ENCODE data around the gene CBX8.

Gene CBX8

DNA sequence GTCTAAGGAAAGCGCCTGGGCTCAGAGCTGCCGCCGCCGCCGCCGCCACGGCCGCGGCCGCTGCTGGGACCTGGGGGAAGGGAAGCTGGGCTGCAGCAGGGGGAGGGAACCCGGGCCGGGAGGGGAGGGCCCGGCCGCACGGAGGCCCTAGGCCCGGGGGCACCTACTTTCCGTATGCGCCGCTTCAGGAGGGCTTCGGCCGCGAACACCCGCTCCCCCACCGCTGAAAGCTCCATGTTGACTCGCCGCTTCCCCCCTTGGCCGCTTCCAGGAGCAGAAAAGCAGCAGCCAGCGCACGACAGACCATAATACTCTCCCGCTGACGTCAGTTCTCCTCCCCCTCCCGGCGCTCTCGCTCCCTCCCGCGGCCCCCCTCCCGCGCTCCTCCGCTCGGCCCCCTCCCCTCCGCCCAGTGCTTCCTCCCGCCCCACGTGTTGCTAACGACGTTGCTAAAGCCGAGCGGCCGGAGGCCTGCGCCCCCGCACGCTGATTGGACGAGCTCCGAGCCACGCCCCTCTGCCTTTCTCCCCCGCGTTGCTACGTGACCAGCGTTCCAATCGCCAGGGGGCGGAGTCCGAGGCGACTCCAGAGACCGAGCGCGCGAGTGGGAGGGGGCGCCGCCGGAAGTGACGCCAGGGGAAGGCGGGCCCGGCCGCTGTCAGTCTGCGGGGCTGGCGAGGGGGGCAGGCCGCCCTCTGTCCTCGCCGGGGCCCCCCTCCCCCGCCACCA is at the start of gene CBX8:
Gene CBX8 (minus strand): TSS at position 315 of the 729 bp plus-strand sequence. CDS start 79 bp downstream, at position 236.
- peak; percentile 100 for DNase-seq

DNA sequence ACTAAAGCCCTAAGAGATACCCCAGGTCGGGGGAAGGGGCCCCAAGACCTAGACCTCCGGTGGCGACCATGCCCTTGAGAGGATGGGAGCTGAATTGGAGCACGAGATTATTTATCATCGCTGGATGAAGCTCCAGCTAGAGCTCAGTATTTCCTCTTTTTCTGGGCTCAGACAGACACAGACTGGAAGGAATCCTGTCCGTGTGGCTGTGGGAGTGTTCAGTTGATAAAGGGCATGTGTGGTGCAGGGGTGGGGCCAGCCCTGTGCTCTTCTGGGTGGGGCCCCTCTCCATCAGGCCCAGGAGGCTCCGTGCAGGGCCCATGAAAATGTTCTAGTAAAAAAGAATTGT is 48.7 kb upstream of the CBX8 start:
- DNase-seq = no peak

DNA sequence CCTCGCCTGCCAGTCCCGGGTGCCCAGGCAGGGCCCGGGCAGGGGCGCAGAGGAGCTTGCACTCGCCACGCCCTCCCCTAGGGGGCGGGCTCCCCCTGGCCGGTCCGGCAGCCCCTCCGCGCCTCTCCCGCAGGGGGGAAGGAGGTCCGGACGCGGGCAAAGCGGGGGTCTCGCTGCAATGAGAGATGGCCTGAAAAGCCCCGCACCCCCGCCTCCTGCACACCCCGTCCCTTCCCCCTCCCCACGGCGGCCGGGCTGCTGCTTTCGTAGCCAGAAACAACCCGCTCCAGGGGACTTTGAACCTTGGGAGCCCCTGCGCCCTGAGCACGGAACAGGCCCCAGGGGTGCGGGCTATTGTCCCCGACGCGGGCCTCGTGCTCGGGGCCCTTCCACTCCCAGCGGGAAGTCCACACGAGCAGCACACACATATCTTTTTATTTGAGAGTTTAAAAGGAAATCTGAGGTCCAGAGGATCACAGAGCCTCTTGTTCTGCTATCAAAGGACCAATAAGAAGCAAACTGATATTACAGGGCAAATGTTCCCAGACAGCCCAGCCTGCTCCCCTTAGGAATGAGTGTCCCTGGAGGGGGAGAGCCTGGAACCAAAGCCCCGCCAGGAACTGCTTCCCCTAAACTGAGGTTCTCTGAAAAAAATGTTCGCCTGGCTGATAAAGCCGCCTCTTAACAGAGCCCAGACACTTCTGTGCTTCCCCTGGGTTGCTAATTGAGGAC is 48.2 kb upstream of the CBX8 start:
- DNase-seq = peak; percentile 41 to 49 (median 47)

DNA sequence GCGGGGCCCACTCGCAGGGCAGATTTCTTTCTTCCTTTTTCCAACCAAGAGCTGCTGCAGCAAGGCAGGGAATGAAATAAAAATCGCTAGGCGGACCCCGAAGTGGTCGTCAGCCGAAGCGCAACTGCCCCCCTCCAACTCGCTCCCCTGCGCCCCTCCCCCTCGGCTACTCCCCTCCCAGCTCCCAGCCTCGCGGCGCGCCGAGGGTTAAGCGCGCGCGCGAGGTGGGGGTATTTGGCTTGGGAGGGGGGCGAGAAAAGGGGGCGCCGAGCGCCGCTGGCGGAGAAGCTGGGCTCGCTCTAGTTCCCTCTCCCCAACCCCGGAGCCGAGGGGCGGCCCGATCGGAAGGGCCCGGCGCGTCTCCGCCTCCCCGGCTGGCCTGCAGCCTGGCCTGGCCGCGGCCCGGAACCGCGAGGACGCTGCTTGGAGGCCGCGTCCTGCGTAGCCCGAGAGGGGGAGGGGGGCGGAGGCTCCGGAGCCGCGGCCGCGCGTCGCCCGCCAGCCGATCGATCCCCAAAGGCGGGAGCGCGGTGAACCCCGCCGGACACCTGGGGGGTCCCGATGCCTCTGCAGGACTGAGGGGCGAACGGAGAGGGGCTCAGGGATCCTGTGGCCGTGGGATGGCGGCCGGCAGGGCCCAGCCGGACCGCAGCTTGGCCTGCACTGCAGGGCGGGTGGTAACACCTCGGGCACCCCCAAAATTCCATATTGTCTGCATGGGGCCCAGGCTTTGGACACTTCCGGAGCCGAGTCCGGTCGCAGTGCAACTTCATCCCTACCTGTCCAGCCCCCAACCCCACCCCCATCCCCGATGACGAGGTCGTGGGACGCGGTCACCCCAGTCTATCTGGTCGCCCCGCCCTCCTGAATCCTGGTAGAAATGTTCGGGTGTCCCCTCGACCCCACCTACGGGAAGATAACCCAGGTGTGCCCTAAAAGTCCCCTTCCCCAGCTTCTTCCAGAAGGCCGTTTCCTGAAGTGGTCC is 47.2 kb upstream of the CBX8 start:
- DNase-seq = peak; percentile 39 to 65 (median 59)

DNA sequence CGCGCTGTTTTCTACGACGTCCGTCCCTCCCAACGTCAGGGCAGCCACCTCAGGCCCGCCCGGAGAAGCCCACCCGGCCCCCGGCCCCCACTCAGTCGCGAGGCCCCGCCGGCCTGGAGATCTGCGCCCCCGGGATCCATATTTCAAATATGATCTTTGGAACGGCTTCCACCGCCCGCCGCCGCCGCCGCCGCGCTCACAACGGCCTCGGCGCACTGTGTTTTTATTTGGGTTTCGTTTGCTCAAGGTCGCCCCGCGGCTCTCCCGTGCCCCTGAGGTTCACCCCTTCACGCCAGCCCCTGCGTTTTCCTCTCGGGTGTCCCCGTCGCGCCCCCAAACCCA is 46.6 kb upstream of the CBX8 start:
- peak in 1 of 3 experiments; percentile 45 for DNase-seq

DNA sequence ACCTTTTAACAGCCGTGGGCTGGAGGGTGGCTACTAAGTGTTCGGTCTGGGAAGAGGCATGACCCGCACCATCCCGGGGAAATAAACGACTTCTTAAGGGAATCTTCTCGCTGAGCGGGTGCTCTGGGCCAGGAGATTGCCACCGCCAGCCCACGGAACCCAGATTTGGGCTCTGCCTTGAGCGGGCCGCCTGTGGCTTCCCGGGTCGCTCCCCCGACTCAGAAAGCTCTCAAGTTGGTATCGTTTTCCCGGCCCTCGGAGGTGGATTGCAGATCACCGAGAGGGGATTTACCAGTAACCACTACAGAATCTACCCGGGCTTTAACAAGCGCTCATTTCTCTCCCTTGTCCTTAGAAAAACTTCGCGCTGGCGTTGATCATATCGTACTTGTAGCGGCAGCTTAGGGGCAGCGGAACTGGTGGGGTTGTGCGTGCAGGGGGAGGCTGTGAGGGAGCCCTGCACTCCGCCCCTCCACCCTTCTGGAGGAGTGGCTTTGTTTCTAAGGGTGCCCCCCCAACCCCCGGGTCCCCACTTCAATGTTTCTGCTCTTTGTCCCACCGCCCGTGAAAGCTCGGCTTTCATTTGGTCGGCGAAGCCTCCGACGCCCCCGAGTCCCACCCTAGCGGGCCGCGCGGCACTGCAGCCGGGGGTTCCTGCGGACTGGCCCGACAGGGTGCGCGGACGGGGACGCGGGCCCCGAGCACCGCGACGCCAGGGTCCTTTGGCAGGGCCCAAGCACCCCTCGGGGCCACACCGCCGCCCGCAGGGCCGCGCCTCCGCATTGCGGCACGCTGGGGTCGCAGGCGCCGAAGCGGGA is 46.0 kb upstream of the CBX8 start:
- DNase-seq = peak in 2 of 3 experiments; percentile 43 to 48

DNA sequence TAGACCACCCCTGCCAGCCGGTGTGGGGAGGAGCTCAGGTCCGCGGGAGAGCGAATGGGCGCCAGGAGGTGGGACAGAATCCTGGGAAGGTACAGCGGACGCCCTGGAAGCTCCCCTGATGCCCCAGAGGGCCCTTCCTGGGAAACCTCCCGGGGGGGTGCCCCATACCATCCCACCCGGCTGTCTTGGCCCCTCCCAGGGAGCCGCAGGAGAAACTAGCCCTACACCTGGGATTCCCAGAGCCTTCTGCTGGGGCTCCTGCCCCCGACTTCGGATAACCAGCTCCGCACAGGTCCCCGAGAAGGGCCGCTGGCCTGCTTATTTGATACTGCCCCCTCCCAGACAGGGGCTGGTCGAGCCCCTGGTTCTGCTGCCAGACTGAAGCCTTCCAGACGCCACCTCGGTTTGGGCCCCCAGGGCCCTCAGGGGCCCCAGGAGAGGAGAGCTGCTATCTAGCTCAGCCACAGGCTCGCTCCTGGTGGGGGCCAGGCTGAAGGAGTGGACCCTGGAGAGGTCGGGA is 45.3 kb upstream of the CBX8 start:
- DNase-seq = peak in 1 of 3 experiments; percentile 17

DNA sequence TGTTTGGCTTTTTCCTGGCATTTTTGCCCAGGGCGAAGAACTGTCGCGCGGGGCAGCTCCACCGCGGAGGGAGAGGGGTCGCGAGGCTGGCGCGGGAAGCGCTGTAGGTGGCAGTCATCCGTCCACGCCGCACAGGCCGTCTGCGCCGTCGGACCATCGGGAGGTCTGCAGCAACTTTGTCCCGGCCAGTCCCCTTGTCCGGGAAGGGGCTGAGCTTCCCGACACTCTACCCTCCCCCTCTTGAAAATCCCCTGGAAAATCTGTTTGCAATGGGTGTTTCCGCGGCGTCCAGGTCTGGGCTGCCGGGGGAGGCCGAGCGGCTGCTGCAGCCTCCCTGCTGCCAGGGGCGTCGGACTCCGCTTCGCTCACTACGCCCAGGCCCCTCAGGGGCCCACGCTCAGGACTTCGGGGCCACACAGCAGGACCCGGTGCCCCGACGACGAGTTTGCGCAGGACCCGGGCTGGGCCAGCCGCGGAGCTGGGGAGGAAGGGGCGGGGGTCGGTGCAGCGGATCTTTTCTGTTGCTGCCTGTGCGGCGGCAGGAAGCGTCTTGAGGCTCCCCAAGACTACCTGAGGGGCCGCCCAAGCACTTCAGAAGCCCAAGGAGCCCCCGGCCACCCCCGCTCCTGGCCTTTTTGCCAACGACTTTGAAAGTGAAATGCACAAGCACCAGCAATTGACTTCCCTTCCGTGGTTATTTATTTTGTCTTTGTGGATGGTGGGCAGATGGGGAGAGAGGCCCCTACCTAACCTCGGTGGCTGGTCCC is 44.7 kb upstream of the CBX8 start:
- no peak for DNase-seq

DNA sequence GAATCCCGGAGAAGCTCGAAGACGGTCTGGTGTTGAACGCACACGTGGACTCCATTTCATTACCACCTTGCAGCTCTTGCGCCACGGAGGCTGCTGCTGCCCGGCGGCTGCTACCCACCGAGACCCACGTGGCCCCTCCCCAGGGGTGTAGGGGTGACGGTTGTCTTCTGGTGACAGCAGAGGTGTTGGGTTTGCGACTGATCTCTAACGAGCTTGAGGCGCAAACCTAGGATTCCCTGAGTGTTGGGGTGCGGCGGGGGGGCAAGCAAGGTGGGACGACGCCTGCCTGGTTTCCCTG is 44.1 kb upstream of the CBX8 start:
- DNase-seq = no peak

DNA sequence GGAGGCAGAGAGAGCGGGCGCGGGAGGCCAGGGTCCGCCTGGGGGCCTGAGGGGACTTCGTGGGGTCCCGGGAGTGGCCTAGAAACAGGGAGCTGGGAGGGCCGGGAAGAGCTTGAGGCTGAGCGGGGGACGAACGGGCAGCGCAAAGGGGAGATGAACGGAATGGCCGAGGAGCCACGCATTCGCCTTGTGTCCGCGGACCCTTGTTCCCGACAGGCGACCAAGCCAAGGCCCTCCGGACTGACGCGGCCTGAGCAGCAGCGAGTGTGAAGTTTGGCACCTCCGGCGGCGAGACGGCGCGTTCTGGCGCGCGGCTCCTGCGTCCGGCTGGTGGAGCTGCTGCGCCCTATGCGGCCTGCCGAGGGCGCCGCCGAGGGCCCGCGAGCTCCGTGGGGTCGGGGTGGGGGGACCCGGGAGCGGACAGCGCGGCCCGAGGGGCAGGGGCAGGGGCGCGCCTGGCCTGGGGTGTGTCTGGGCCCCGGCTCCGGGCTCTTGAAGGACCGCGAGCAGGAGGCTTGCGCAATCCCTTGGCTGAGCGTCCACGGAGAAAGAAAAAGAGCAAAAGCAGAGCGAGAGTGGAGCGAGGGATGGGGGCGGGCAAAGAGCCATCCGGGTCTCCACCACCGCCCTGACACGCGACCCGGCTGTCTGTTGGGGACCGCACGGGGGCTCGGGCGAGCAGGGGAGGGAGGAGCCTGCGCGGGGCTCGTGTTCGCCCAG is 43.6 kb upstream of the CBX8 start:
- DNase-seq = peak; percentile 11 to 67 (median 50)

DNA sequence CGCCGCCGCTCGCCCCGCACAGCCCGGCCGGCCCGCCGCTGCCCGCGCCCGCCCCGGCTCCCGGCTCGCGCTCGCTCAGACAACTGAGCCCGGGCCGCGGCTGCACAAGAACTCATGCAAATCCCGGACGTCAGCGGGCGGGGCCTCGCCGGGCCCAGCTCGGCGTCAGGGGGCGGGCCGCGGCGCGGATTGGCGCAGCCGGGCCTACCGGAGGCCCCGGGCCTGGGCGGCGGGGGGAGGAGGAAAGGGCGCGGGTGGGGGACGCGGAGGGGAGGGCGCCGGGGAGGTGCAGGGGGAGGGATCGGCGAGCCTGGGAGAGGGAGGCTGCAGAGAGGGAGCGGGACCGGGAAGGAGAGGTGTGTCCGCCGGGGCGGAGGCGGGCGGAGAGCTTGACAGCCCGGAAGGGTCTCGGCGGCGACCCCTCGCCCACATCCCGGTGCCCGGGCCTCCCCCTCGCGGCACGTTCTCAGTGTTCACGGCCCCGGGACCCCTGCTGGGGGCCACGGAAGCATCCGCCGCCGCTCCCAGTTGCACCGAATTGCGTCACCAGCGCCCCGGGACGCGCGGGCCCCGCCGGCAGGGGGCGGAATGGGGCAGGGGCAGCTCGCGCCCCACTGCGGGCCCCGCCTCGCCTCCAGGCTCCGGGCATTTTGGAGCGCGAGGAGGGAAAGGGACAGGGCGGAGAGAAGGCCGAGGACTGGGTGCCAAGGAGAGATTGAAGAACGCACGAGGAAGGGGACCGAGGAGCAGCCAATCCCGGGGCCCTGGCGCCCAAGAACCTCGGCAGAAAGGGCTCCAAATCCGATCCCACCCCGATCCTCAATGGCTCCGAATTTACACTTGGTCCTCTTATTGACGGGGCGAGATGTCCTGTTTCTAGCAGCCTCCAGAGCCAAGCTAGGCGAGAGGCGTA is 42.7 kb upstream of the CBX8 start, which contains the start of gene CBX4:
Gene CBX4 (minus strand): TSS at position 85 of the 913 bp plus-strand sequence. CDS start 189 bp downstream, outside the sequence.
- peak; percentile 90 to 94 (median 91) for DNase-seq

DNA sequence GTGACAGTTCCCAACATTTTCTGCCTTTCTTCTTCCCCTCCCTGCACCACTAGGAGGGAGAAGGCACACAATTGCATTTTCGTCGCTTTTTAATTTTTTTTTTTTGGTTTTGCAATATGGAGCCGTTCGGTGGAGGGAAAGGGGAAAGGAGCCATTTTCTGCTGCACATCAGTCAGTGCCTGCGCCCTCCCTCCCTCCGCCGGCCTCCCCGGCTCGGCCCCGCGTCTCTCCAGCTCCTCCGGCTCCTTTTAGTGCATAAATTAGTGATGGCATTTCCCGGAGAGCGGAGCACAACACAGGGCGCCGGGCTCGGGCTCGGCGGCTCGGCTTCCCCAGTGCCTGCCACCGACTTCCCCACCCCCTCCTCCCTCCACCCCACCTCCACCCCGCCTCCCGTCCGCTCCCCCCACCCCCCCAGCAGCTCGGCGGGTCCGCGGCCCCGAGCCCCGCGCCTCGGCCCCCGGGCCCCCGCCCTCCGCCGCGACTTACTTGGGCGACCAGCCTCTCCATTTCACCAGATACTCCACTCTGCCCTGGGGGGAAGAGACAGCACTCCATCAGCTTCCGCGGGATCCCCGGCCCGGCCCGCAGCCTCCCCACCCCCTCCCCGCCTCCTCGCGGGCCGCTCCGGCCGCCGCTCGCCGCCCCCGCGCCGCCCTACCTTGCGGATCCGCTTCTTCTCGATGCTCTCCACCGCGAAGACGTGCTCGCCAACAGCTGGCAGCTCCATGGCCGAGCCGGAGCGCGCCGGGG is 41.8 kb upstream of the CBX8 start:
- DNase-seq = peak; percentile 59 to 72 (median 66)

DNA sequence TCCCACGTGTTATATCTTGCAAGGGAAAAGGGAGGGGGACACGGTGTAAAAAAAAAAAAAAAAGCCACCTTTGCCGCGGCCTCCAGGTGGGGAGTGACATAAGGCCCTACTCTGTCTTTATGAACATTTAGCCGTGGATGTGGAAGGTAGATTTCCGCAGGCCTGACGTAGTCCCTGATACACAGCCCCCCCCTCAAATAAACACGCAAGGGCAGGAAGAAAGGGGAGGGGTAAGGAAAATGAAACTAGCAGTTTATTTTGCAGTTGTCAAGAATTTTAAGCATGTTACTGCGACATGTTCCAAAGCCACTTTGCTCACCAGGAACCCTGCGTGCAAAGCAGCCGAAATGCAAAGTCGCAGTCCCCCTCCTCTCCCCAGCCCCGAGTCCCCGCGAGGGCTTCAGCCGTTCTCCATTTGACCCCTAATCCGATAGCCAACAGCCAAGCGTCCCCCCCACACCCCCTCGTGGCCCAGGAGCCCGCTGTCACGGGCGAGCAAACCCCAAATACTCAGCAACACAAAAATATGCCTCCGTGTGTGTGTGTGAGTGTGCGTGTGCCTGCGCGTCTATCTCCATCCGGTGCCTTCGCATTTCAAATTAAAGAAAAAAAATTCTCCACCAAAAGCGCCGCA is 41.1 kb upstream of the CBX8 start:
- peak in 2 of 3 experiments; percentile 43 to 72 for DNase-seq

DNA sequence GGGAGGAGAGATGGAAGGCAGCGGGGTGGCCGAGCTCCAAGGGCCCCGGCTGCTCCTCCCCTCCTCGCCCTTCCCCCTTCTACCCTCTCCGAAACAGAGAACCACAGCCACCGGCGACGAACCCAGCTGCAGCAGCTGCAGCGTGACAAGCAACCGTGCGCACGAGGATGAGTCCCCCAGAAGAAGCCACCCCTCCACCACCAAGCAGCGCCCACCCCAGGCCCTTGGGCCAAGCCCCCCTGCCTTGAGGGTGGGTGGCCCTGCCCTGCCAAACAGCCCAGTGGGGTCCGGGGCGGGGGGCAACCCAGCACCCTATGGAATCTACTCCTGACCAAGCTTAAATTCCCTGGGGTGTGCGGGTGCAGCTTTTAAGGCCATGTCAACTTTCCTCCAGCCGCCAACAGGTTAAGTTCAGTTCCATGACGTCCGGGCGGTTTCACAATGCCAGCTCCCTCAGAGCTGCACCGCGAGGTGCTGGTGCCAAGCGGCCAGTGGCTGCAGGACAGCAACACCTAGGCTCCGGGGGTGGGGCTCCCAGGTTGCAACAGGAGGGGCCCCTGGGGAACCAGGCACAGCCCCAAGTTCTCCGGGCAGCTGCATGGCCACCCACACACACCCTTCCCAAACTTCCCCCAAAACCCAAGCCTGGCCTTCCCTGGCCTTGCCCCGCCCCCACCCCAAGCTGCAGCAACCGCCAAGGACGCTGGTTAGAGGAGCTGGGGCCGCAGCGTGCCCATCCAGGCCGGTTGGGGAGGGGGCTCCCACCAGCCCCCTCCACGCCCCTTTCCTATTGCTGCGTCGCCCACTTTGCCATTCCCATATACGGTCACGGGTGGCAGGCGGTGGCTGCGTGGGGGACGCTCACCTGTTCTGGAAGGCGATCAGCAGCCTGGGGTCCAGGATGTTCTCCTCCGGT is 40.4 kb upstream of the CBX8 start:
- DNase-seq = peak in 1 of 3 experiments; percentile 39

DNA sequence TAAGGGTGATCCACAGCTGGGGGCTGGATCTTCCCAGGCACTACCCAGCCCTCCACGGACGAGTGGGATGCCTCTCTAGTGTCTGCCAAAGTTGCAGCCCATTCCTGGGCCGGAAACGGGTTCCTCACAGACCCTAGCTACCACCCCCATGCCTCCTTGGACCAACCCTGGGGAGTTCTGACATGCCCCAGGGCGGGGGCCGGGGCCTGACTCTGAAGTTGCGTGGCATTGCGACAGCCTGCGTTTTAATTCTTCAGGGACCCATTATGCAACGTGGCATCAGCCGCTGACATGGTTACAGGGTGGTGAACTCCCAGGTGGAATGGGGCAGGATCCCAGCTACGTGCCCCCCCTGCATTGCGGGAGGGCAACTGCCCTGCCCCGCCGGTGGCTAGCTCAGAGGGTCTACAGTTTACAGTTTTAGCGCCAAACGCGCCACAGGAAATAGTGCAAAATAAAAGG is 39.7 kb upstream of the CBX8 start:
- DNase-seq = no peak

DNA sequence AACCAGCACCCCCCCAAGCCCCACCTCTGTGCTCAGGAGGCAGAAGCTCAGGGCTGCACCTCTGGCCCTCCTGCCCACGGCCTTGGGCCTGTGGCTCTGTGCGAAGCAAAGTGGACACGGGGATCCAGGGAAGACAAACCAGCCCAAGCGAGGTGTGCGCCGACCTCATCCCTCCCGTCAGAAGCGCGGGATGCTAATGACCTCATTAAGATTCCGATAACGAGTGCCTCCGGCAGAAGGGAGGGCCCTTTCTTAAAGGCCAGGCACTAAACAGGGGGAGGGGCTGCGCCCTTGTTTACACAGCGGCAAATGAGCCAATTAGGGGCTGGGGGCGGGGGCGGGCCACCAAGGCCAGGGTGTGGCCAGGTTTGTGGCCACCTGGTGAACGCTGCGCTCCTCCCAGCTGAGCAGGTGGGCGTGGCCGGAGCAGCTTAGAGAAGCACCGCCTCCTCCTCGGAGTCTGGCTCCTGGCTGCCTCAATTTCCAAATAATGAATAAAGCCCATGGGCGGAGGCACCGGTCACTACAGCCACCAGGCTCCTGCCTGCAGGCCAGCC is 39.2 kb upstream of the CBX8 start:
- peak; percentile 40 to 95 (median 52) for DNase-seq

DNA sequence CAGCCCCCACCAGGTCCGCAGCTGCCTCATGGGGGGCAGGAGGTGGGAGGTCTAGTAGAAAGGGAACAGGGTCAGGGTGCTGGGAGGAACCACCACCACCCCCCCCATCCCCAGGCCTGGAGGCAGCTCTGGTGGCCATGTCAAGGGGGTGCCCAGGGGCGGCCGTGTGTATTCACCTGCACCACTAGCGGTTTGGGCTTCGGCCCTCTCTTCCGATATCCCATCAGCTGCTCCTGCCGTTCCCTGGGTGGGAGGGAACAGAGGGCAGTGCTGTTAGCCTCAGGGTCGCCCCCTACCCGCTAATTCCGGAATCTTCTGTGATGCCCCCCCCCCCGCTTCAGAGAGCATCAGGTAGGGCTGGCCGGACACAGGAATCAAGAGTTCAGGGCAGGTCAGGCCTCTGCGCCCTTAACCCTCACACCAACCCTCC is 38.6 kb upstream of the CBX8 start:
- no peak for DNase-seq
